ENCODE results near the gene CDC42BPA. TPM values are rescaled to one million over a fixed set of nuclear protein-coding genes. Genes with fewer than 3 reads are reported as not detected.

CDC42BPA gene
- total and polyA plus RNA-seq, 2 of the 8 experiments (the other 6 are each of a cell fraction or from before 2014, with no cell fraction given): 7.1 to 28.5 TPM

DNA sequence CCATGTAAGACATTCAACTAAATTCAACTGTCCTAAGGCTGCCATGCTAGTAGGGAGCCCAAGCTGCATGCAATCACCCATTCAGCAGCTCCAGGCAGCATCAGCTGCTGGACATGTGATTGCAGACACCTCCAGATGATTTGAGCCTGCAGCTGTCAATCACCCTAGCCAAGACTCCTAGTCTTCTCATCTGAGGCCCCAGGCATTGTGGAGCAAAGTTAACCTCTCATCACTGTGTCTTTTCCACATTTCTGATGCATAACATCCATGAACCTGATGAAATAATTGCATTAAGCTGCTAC, 5.6 kb upstream of the CDC42BPA start (continued):
- TF ChIP-seq SP4 (IDR thresholded peaks at IDR 0.05; ENCODE audit: low read length): no peak

All from H1 (cell line).